Hepatocyte (in vitro differentiated cells): ENCODE results near the gene ANO4.

Experiments used
- EZH2 ChIP-seq: fragments of 200-600 bp; sonication (generic); IDR thresholded peaks from 2 replicates; pipeline ENCODE4 v1.6.1; 2016; ENCODE audit warnings: antibody characterized with exemption, mild to moderate bottlenecking, borderline replicate concordance
- EZH2phosphoT487 ChIP-seq: fragments of 200-600 bp; sonication (generic); IDR thresholded peaks from one replicate; pipeline ENCODE4 v1.6.1; 2018; ENCODE audit warnings: antibody characterized with exemption, mild to moderate bottlenecking, low read depth, moderate library complexity; ENCODE audit not compliant: unreplicated experiment, severe bottlenecking
- TF ChIP-seq, protein P1 (sequence below): fragments of 200-600 bp; sonication (generic); IDR thresholded peaks from 2 replicates; pipeline ENCODE4 v1.5.1; 2016; ENCODE audit warnings: antibody characterized with exemption, mild to moderate bottlenecking; ENCODE audit not compliant: poor library complexity

DNA sequence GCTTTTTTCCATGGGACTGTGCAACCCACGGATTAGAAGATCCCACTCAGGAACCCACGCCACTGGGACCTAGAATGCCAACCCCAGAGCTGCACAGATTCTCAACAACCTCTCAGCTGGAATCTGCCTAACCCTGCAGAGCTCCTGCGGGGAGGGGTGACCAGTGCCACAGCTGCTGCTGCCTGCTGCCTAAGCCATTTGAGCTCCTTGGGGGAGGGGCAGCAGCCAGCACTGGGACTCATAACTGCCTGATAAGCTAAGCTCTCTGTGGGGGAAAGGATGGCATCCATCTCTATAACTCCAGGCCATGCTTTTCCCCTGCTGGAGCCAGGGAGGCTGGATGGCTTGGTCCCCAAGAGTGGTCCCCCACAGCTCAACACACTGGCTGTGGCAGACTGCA, 232.6 kb downstream of the ANO4 start:
- TF ChIP-seq, protein P1, sequence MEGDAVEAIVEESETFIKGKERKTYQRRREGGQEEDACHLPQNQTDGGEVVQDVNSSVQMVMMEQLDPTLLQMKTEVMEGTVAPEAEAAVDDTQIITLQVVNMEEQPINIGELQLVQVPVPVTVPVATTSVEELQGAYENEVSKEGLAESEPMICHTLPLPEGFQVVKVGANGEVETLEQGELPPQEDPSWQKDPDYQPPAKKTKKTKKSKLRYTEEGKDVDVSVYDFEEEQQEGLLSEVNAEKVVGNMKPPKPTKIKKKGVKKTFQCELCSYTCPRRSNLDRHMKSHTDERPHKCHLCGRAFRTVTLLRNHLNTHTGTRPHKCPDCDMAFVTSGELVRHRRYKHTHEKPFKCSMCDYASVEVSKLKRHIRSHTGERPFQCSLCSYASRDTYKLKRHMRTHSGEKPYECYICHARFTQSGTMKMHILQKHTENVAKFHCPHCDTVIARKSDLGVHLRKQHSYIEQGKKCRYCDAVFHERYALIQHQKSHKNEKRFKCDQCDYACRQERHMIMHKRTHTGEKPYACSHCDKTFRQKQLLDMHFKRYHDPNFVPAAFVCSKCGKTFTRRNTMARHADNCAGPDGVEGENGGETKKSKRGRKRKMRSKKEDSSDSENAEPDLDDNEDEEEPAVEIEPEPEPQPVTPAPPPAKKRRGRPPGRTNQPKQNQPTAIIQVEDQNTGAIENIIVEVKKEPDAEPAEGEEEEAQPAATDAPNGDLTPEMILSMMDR: no peak
- TF ChIP-seq EZH2: no peak
- TF ChIP-seq EZH2phosphoT487: no peak
